HUDEP-2 (cell line): ENCODE results near the gene RIF1.
"Not testable (repeated sequence)": the region's sequence is repeated elsewhere in the genome, so short reads cannot be mapped to it uniquely, and the experiment has no call there.

Experiments
- DNase-seq, 76 experiments: peaks; one replicate each; lab custom pipeline; 2025; ENCODE audit not compliant: unreplicated experiment in 76 of 76; lab: John Stamatoyannopoulos, UW

The RIF1 gene

DNA sequence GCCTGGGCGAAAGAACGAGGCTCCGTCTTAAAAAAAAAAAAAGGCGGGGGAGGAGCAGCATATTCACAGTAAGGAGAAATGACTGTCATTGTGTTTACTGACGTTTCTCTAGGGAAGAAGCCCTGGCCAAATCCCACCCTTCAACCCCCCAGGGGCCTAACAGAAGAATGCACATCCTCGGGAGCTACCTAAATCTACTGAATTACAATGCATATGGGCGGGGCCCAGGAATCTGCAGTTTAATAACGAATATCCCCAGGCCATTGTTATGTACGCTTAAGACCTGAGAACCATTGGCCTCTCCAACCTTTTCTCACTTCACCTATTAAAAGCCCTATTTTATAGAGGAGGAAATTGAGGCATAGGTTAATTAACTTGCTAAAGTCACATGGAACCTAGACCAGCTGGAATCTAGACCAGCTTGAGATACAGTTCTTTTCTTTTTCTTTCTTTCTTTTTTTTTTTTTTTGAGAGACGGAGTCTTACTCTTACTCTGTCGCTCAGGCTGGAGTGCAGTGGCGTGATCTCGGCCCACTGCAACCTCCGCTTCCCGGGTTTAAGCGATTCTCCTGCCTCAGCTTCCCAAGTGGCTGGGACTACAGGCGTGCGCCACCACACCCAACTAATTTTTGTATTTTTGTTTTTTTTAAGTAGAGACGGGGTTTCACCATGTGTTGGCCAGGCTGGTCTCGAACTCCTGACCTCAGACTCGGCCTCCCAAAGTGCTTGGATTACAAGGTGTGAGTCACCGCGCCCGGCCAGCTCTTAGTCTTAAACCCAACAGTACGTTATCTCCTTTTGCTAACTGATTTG, 708 bp upstream of the RIF1 start:
- DNase-seq = no peak

- peak in 32 of 76 experiments; percentile 1 to 57 (median 23) for DNase-seq
These were observed 758 bp downstream of the RIF1 start for GRCh38 chr2:151410485-151410834.

GRCh38 chr2:151417650-151418049, 7.9 kb downstream of the RIF1 start:
- DNase-seq = no peak

DNA sequence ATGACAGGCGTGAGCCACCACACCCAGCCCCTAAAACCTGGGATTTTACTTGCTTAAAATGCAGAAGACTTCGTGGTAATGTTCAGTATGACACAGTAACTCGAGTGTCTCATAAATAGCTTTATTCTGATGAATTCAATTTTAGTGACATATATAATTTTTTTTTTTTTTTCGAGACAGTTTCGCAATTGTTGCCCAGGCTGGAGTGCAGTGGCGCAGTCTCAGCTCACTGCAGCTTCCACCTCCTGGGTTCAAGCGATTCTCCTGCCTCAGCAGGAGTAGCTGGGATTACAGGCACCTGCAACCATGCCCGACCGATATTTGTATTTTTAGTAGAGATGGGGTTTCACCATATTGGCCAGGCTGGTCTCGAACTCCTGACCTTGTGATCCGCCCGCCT, 12.0 kb downstream of the RIF1 start:
- not testable (repeated sequence) for DNase-seq

GRCh38 chr2:151422917-151423439, 13.3 kb downstream of the RIF1 start:
- DNase-seq = no peak

DNA sequence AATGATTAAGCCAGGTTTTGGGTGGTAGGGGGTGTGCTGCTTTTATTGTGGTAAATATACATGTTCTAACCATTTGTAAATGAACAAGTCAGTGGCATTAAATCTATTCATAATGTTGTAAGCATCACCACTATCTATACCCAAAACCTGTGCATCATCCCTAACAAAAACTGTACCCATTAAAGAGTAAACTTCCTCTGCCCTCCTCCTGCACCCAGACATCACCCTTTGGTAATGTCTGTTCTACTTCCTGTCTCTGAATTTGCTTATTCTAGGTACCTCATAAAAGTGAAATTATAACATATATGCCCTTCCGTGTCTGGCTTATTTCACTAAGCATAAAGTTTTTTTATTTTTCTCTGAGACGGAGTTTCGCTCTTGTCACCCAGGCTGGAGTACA, 14.1 kb downstream of the RIF1 start:
- no peak for DNase-seq

DNA sequence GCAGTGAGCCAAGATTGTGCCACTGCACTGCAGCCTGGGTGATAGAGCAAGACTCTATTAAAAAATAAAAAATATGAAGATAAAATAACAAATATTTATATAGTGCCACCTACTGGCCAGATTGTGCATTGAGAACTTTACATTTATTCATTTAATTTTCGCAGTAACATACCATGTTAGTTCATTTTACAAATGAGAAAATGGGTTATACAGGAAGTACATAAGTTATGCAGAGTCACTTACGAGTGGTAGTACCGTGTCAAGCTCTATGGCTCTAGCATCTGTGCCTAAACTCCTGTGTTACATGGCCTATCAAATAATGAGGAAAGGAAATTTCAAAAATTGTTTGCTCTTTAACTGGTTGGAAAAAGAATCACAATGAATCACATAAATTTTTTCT, 27.9 kb downstream of the RIF1 start:
- DNase-seq = peak in 12 of 76 experiments; percentile 1 to 29 (median 11)

GRCh38 chr2:151438506-151438905, 28.8 kb downstream of the RIF1 start:
- no peak for DNase-seq

- DNase-seq = no peak
These were observed 29.4 kb downstream of the RIF1 start for GRCh38 chr2:151439127-151439526.

DNA sequence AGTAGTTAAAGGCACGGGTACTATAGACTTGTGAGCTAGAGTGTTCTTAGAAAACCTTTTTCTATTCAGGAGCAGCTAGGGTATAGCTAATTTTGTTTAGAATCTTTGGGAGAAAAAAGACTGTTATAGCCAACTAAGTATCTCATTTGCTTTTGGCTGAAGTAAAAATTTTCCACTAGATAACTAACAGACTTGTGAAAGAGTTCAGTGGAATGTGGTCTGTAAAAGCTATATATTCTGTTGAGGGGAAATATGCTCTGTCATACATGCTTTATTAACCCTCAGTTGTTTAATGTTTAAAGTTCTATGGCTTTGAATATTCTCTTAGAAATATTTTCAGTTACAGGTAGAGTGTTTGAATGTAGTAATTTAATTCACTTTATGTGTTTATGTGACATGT, 49.7 kb downstream of the RIF1 start:
- DNase-seq = no peak

DNA sequence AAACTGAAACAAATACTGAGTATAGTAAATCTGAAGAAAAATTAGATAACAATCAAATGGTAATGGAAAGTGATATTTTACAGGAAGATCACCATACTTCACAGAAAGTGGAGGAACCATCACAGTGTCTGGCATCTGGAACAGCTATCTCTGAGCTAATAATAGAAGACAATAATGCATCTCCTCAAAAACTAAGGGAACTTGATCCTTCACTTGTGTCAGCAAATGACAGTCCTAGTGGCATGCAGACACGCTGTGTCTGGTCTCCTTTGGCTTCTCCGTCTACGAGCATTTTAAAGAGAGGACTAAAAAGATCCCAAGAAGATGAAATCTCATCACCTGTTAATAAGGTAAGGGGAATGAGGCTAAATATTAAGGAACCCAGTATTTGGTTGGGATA, 56.1 kb downstream of the RIF1 start:
- DNase-seq = no peak

DNA sequence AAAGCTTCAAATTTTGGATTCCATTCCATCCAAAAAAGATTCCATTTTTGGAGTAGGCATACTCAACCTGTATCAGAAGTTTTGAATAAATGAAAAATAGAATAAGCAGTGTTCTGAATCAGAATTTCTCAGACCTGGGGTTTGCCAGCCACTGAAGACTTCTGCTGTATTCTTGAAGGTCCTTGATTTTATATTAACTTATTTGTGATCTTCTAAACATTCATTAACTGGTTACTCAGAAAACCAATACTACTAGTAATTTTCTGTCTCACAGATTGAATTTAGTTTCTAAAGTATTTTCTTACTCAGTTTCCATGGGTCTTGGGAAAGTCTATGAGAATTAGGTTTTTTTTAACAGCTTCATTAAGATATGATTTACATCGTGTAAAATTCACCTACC, 60.9 kb downstream of the RIF1 start:
- no peak for DNase-seq

DNA sequence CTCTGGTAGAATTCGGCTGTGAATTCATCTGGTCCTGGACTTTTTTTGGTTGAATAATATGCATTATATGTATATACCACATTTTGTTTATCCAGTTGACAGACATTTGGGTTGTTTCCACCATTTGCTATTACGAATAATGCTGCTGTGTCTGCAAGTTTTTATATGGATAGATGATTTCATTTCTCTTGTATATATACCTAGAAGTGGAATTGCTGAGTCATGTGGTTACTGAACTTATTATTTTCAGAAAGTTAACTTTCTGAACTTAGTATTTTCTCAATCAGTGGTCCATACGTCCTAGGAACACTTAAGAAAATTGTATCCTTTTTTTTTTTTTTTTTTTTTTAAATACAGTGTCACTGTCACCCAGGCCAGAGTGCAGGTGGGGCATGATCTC, 63.3 kb downstream of the RIF1 start:
- no peak for DNase-seq

DNA sequence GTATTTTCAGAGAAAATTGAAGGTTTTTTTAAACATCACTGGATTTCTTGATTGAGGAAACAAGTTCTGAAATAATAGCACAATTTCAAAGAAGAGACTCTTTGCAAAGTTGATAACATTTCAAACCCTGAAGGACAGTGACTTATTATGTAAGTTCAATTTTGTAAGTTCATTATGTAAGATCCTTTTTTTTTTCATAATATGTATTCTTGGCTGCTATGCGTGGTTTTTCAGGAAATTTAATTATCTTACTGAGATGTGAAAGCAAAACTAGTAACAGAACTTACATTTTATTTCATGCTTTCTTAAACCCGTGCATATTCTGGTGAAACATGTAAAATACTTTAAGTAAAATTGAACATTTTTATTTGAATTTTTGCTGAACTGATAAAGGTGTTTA, 65.4 kb downstream of the RIF1 start:
- DNase-seq = no peak

DNA sequence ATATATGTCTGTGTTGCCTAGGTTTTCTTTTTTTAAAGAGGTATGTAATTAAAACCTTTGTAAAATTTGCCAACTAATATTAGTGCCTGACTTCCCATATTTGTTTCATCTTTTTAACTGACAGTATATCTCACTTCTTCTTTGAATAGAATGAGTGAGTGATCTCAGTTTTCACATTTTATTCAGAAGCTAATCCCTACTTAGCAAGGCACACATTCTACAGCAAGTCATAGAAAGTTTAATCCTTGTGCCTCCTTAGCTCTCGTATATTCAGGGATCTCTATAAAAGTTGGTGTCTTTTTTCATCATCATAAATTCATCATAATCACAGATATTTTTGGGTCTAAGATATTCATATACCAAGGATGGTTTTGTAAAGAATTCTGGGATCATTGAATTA, 66.6 kb downstream of the RIF1 start:
- no peak for DNase-seq

- no peak for DNase-seq
These were observed 68.3 kb downstream of the RIF1 start for GRCh38 chr2:151478011-151478410.

DNA sequence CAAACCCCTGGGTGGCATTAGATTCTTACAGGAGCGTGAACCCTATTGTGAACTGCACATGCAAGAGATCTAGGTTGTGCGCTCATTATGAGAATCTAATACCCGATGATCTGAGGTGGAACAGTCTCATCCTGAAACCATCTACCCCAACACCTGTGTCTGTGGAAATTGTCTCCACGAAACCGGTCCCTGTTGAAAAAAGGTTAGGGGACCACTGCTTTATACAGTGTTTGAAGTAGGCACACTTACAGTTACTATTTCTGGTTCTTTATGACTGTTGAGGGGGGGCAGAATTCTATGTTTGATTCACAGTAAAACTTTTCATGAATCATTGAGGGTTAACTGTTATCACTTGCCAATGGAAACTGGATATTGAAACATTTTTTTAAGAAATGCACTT, 72.0 kb downstream of the RIF1 start:
- DNase-seq = no peak

GRCh38 chr2:151482171-151482725, 72.5 kb downstream of the RIF1 start:
- no peak for DNase-seq

GRCh38 chr2:151483546-151483945, 73.8 kb downstream of the RIF1 start:
- no peak for DNase-seq

DNA sequence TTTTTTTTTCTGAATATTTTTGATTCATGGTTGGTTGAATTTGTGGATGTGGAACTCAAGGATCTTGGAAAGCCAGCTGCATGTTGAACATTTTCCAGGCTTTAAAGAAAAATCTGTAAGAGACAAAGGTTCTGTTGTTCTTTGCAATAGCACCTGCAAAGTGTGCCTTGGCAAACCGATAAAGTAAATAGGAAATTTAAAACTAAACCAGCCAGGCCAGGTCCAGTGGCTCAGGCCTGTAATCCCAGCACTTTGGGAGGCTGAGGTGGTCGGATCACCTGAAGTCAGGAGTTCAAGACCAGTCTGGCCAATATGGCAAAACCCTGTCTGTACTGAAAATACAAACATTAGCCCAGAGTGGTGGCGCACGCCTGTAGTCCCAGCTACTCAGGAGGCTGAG, 74.4 kb downstream of the RIF1 start:
- no peak for DNase-seq

DNA sequence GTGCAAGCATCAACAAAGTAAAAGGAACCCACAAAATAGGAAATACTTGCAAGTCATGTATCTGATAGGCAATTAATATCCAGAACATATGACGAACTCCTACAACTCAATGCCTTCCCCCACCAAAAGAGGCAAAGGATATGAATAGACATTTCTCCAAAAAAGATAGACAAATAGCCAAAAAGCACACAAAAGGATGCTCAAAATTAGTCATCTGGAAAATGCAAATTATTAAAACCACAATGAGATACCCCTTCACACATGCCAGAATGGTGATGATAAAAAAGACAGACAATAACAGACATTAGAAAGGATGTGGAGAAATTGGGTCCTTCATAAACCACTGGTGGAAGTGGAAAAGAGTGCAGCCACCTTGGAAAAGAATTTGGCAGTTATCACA, 76.4 kb downstream of the RIF1 start:
- DNase-seq = no peak

GRCh38 chr2:151490276-151490675, 80.6 kb downstream of the RIF1 start:
- no peak for DNase-seq
